ENCODE data around the gene MYO15A.
A peak's percentile ranks its signal among the peaks of the same experiment; 100 is the strongest.

MYO15A gene

GRCh38 chr17:18102640-18103039, 5.9 kb upstream of the MYO15A start:
- H3K36me3 ChIP-seq (ENCODE audit: control insufficient read depth in 2 of 2, insufficient read depth in 1 of 2, low read length in 2 of 2), result peaks cover 9 to 96% of the 10 kb centered on the region in 2 experiments
- no peak overlapping the region for H3K27ac ChIP-seq (ENCODE audit: extremely low read depth, low read depth, low read length)
- H3K9me3 ChIP-seq (ENCODE audit: control insufficient read depth, insufficient read depth, low read depth, low read length), result no peaks in the 10 kb centered on the region
- H3K4me3 ChIP-seq (ENCODE audit: low read depth, low read length), result no peak overlapping the region
- ChIA-PET POLR2A (interaction anchor here (0.6 to 1.2 kb wide), 2 partner anchors 11 to 245 kb away, joined by 3 to 4 read pairs; no protein-coding TSS in a partner anchor), CTCF (interaction anchor here (1.1 kb wide), 1 partner anchor 12 kb away, joined by 3 read pairs; no protein-coding TSS in a partner anchor)
- TF ChIP-seq KLF9 (tag by site-specific recombination; IDR thresholded peaks at IDR 0.05; ENCODE audit: low read depth), result no peak
- TF ChIP-seq REST (tag by site-specific recombination; IDR thresholded peaks at IDR 0.05), result peak; percentile 57; the same call in 1 of the 2 replicates
- H3K4me1 ChIP-seq (ENCODE audit: control insufficient read depth, insufficient read depth, low read length), result no peaks in the 10 kb centered on the region

- H3K36me3 ChIP-seq (ENCODE audit: control insufficient read depth in 2 of 2, insufficient read depth in 1 of 2, low read length in 2 of 2), result peaks cover 6 to 72% of the 10 kb centered on the region in 2 experiments; a peak in 2 of 3 replicates
- no peaks in the 10 kb centered on the region for H3K9me3 ChIP-seq (ENCODE audit: control insufficient read depth, insufficient read depth, low read depth, low read length)
- H3K4me1 ChIP-seq (ENCODE audit: control insufficient read depth, insufficient read depth, low read length), result no peaks in the 10 kb centered on the region
- CTCF ChIA-PET, result interaction anchor here (0.6 kb wide), 1 partner anchor 19 kb away, joined by 4 read pairs; no protein-coding TSS in a partner anchor
- no peak for TF ChIP-seq ZNF221 (tag by site-specific recombination; IDR thresholded peaks at IDR 0.05; ENCODE audit: borderline replicate concordance)
- no peak for TF ChIP-seq ZNF791 (tag by site-specific recombination; IDR thresholded peaks at IDR 0.05)
- H3K4me3 ChIP-seq (ENCODE audit: low read depth, low read length), result no peak overlapping the region
- POLR2A ChIA-PET, result no interaction called here
- no peak overlapping the region for H3K27ac ChIP-seq (ENCODE audit: extremely low read depth, low read depth, low read length)
These were observed 3.5 kb upstream of the MYO15A start for GRCh38 chr17:18105027-18105426.

- no peaks in the 10 kb centered on the region for H3K4me1 ChIP-seq (ENCODE audit: control insufficient read depth, insufficient read depth, low read length)
- peaks cover 6 to 66% of the 10 kb centered on the region in 2 experiments; a peak in 2 of 3 replicates for H3K36me3 ChIP-seq (ENCODE audit: control insufficient read depth in 2 of 2, insufficient read depth in 1 of 2, low read length in 2 of 2)
- CTCF ChIA-PET, result no interaction called here
- H3K27ac ChIP-seq (ENCODE audit: extremely low read depth, low read depth, low read length), result no peak overlapping the region
- POLR2A ChIA-PET, result no interaction called here
- H3K4me3 ChIP-seq (ENCODE audit: low read depth, low read length), result no peak overlapping the region
- no peaks in the 10 kb centered on the region for H3K9me3 ChIP-seq (ENCODE audit: control insufficient read depth, insufficient read depth, low read depth, low read length)
- TF ChIP-seq ZNF221 (tag by site-specific recombination; IDR thresholded peaks at IDR 0.05; ENCODE audit: borderline replicate concordance) (no peak), ZNF692 (tag by site-specific recombination; IDR thresholded peaks at IDR 0.05) (no peak), KLF17 (tag by site-specific recombination; IDR thresholded peaks at IDR 0.05) (no peak), ZNF24 (tag by site-specific recombination; IDR thresholded peaks at IDR 0.05) (no peak), ZNF626 (tag by site-specific recombination; IDR thresholded peaks at IDR 0.05) (no peak), REST (tag by site-specific recombination; IDR thresholded peaks at IDR 0.05) (no peak), ZBTB6 (tag by site-specific recombination; IDR thresholded peaks at IDR 0.05) (no peak), FEZF1 (tag by site-specific recombination; IDR thresholded peaks at IDR 0.05) (no peak), ZNF18 (tag by site-specific recombination; IDR thresholded peaks at IDR 0.05) (no peak), SP3 (tag by site-specific recombination; IDR thresholded peaks at IDR 0.05) (no peak), KLF8 (tag by site-specific recombination; IDR thresholded peaks at IDR 0.05) (no peak), TRIM28 (IDR thresholded peaks at IDR 0.05; ENCODE audit: borderline replicate concordance, low read length) (no peak), ZNF548 (tag by site-specific recombination; IDR thresholded peaks at IDR 0.05) (no peak), ZNF121 (tag by site-specific recombination; IDR thresholded peaks at IDR 0.05) (no peak), ZFHX2 (tag by site-specific recombination; conservative IDR thresholded peaks at IDR 0.05) (no peak), ZNF600 (tag by site-specific recombination; IDR thresholded peaks at IDR 0.05) (no peak)
These were observed 3.0 kb upstream of the MYO15A start for GRCh38 chr17:18105595-18105994.

Data from HEK293 (cell line).